HepG2 (cell line): ENCODE results near the gene VCAN. TPM values are rescaled to one million over a fixed set of nuclear protein-coding genes. Genes with fewer than 3 reads are reported as not detected.

ENCODE experiments used
- ATAC-seq: fragments of 200-7000 bp; cut with Tn5 transposase; 3 replicates; pipeline ENCODE4 v1.9.1; 2020; ENCODE audit warnings: mild to moderate bottlenecking, moderate library complexity
- BruUV-seq: library from RNA; stranded (reverse); fragments of 400-500 nt; replicated peaks from 2 replicates; lab custom pipeline; 2021; lab: Mats Ljungman, UMichigan
- CTCF ChIA-PET: fragments of 300-600 bp; formaldehyde crosslinking; extraction: SDS; loops from one replicate; lab custom pipeline; 2021; ENCODE audit warnings: low total read pairs, inconsistent platforms, low intra/inter-chr PET ratio; lab: Yijun Ruan, JAX
- POLR2A ChIA-PET: fragments of 350-600 bp; sonication (Branson Sonifier 250); formaldehyde crosslinking; loops from one replicate; lab custom pipeline; 2020; ENCODE audit warnings: antibody characterized with exemption, inconsistent platforms; lab: Yijun Ruan, JAX
- DNase-seq: peaks from one replicate; pipeline ENCODE4 v3.0.0-alpha.2; 2015; ENCODE audit warnings: low spot score
- FAIRE-seq: peaks from 3 replicates; lab custom pipeline; 2011; peaks lifted over from hg19 to GRCh38; lab: Jason Lieb, UNC
- H2AFZ ChIP-seq: one replicate; pipeline ENCODE4 v1.6.1; 2011; ENCODE audit warnings: low read length, inconsistent platforms
- H3K27ac ChIP-seq: fragments of 300-600 bp; 3 replicates; pipeline ENCODE4 v1.8.0; 2011; ENCODE audit warnings: mixed run types, mild to moderate bottlenecking, mixed read lengths, low read length, inconsistent platforms; ENCODE audit not compliant: insufficient read depth; ENCODE audit errors: extremely low read length
- H3K27me3 ChIP-seq, 2 experiments: fragments of 200-600 bp in 1 of 2; 2 replicates in 1 of 2; 3 replicates in 1 of 2; pipeline versions ENCODE4 v1.6.0 to v1.8.0; 2011; ENCODE audit warnings: low read length in 2 of 2, mild to moderate bottlenecking in 2 of 2, moderate library complexity in 2 of 2, inconsistent platforms in 1 of 2; ENCODE audit not compliant: insufficient read depth in 2 of 2, control insufficient read depth in 1 of 2
- H3K36me3 ChIP-seq, 2 experiments: fragments of 200-600 bp in 1 of 2; replicated peaks in 1 of 2; 2 replicates in 1 of 2; 3 replicates in 1 of 2; pipeline versions ENCODE4 v1.5.1 to v1.8.0; 2011; ENCODE audit warnings: low read length in 2 of 2, inconsistent platforms in 1 of 2; ENCODE audit not compliant: insufficient read depth in 2 of 2, control insufficient read depth in 1 of 2
- H3K4me1 ChIP-seq: 2 replicates; pipeline ENCODE4 v1.5.1; 2012; ENCODE audit warnings: low read length, inconsistent platforms; ENCODE audit not compliant: insufficient read depth
- H3K4me2 ChIP-seq: 2 replicates; pipeline ENCODE4 v1.6.0; 2011; ENCODE audit warnings: low read depth, low read length, inconsistent platforms
- H3K4me3 ChIP-seq, 3 experiments: fragments of 200-600 bp in 1 of 3; sonication (generic), shearing (Covaris generic) in 1 of 3; replicated peaks in 1 of 3; 2 replicates each; pipeline ENCODE4 v1.5.1; 2011 to 2016; ENCODE audit warnings: low read length in 3 of 3, inconsistent platforms in 2 of 3, low read depth in 2 of 3, mild to moderate bottlenecking in 2 of 3, control low read depth in 1 of 3, mixed read lengths in 1 of 3; ENCODE audit not compliant: insufficient read depth in 1 of 3
- H3K79me2 ChIP-seq: one replicate; pipeline ENCODE4 v1.6.1; 2011; ENCODE audit warnings: low read length, inconsistent platforms; ENCODE audit not compliant: insufficient read depth
- H3K9ac ChIP-seq: 2 replicates; pipeline ENCODE4 v1.6.0; 2011; ENCODE audit warnings: mild to moderate bottlenecking, low read depth, low read length, inconsistent platforms; ENCODE audit not compliant: insufficient read depth
- H3K9me3 ChIP-seq: 2 replicates; pipeline ENCODE4 v1.5.1; 2012; ENCODE audit warnings: mild to moderate bottlenecking, low read length
- H4K20me1 ChIP-seq: 2 replicates; pipeline ENCODE4 v1.6.0; 2011; ENCODE audit warnings: inconsistent platforms, mild to moderate bottlenecking, low read length, moderate library complexity; ENCODE audit not compliant: insufficient read depth
- FIP1L1 ChIP-seq: fragments of 200-400 bp; formaldehyde crosslinking; IDR thresholded peaks from 2 replicates; pipeline ENCODE4 v1.6.1; 2018; ENCODE audit warnings: low read depth, mild to moderate bottlenecking, low read length, moderate library complexity, borderline replicate concordance; ENCODE audit not compliant: insufficient read depth
- FOSL2 ChIP-seq: sonication (generic); formaldehyde crosslinking; IDR thresholded peaks from 2 replicates; pipeline ENCODE4 v1.4.0; 2020; ENCODE audit warnings: missing genetic modification reagents
- FOXA1 ChIP-seq, 2 experiments: fragments of 450-650 bp in 1 of 2; sonication (generic) in 1 of 2; formaldehyde crosslinking in 1 of 2; IDR thresholded peaks; 2 replicates each; pipeline versions ENCODE4 v1.4.0 to v1.6.1; 2016 to 2020; ENCODE audit warnings: missing genetic modification reagents in 1 of 2
- GABPA ChIP-seq, 2 experiments: IDR thresholded peaks; 2 replicates each; pipeline ENCODE4 v1.6.1; 2011 to 2016; ENCODE audit warnings: low read depth in 2 of 2, low read length in 1 of 2, missing biosample characterization in 1 of 2, missing genetic modification characterization in 1 of 2
- HDAC2 ChIP-seq: sonication (generic); formaldehyde crosslinking; IDR thresholded peaks from 2 replicates; pipeline ENCODE4 v1.4.0; 2020; ENCODE audit warnings: missing genetic modification reagents
- HHEX ChIP-seq: IDR thresholded peaks from 2 replicates; pipeline ENCODE4 v1.6.1; 2016; ENCODE audit warnings: control low read depth
- MEIS1 ChIP-seq: sonication (generic); formaldehyde crosslinking; IDR thresholded peaks from 2 replicates; pipeline ENCODE4 v1.9.0; 2021; ENCODE audit warnings: mild to moderate bottlenecking, missing genetic modification reagents, moderate library complexity, borderline replicate concordance
- MEIS2 ChIP-seq: sonication (generic); formaldehyde crosslinking; IDR thresholded peaks from 2 replicates; pipeline ENCODE4 v1.9.0; 2021; ENCODE audit warnings: mild to moderate bottlenecking, missing genetic modification reagents
- POLR2AphosphoS2 ChIP-seq: IDR thresholded peaks from 2 replicates; pipeline ENCODE4 v1.6.1; 2011; ENCODE audit warnings: low read depth, low read length, improper control_type of control experiment
- RELA ChIP-seq: sonication (generic); formaldehyde crosslinking; IDR thresholded peaks from 2 replicates; pipeline ENCODE4 v1.4.0; 2020; ENCODE audit warnings: missing genetic modification reagents
- SP2 ChIP-seq: sonication (generic); formaldehyde crosslinking; IDR thresholded peaks from 2 replicates; pipeline ENCODE4 v1.5.1; 2020; ENCODE audit warnings: mild to moderate bottlenecking, missing genetic modification reagents
- TBL1XR1 ChIP-seq: fragments of 150-350 bp; IDR thresholded peaks from 2 replicates; pipeline ENCODE4 v1.6.1; 2014; ENCODE audit warnings: borderline replicate concordance, low read length; ENCODE audit not compliant: partially characterized antibody
- TCF12 ChIP-seq, 2 experiments: fragments of 450-650 bp in 1 of 2; sonication (generic) in 1 of 2; formaldehyde crosslinking in 1 of 2; IDR thresholded peaks; 2 replicates each; pipeline versions ENCODE4 v1.6.1 to v1.8.0; 2017 to 2022; ENCODE audit warnings: antibody characterized with exemption in 1 of 2, mild to moderate bottlenecking in 1 of 2, missing genetic modification reagents in 1 of 2, moderate library complexity in 1 of 2
- XRCC5 ChIP-seq: fragments of 200-400 bp; formaldehyde crosslinking; optimal IDR thresholded peaks from 2 replicates; pipeline ENCODE3; 2017; ENCODE audit warnings: mild to moderate bottlenecking, low read length
- YY1 ChIP-seq: IDR thresholded peaks from 2 replicates; pipeline ENCODE4 v1.6.1; 2011; ENCODE audit warnings: low read length, low read depth, moderate library complexity, mild to moderate bottlenecking; ENCODE audit not compliant: insufficient read depth, insufficient replicate concordance
- ZFP1 ChIP-seq: IDR thresholded peaks from 2 replicates; pipeline ENCODE4 v1.6.1; 2016
- ZNF776 ChIP-seq: sonication (generic); formaldehyde crosslinking; IDR thresholded peaks from 2 replicates; pipeline ENCODE4 v1.4.0; 2020; ENCODE audit warnings: mild to moderate bottlenecking, missing genetic modification reagents
- ZNF790 ChIP-seq: sonication (generic); formaldehyde crosslinking; IDR thresholded peaks from 2 replicates; pipeline ENCODE4 v1.8.0; 2022; ENCODE audit warnings: missing genetic modification reagents, mild to moderate bottlenecking, borderline replicate concordance
- ZSCAN30 ChIP-seq: sonication (generic); formaldehyde crosslinking; IDR thresholded peaks from 2 replicates; pipeline ENCODE4 v1.5.0; 2020; ENCODE audit warnings: mild to moderate bottlenecking, missing genetic modification reagents
- WGBS: methylation state at CpG from one replicate; pipeline ENCODE4 v1.1.6; 2017; ENCODE audit warnings: low lambda C conversion rate; 5-methylcytosine and 5-hydroxymethylcytosine counted together
- in situ Hi-C: cut with HindIII; loops from 2 replicates; pipeline ENCODE4 v1.10.0; 2017; ENCODE audit warnings: low pct_unique_long_range_greater_than_20kb; ENCODE audit not compliant: extremely low pct_ligation_motif_present
- intact Hi-C: fragments of 100-400 bp; cut with micrococcal nuclease; formaldehyde crosslinking; loops from one replicate; pipeline ENCODE4 v1.10.0; 2022; ENCODE audit not compliant: unreplicated experiment
- polyA plus RNA-seq, 8 experiments: library from polyadenylated mRNA; depleted of rRNA in 3 of 8; stranded (reverse) in 7 of 8; unstranded in 1 of 8; fragments of >200 nt; fragmentation: Illumina TruSeq in 4 of 8; extraction: Trizol in 4 of 8; gene quantifications; 2 replicates each; pipeline versions ENCODE4 v1.2.1 to v1.2.3, GENCODE V29; 2011 to 2016; ENCODE audit warnings: low read depth in 4 of 8, missing spikeins in 1 of 8, mixed read lengths in 1 of 8; ENCODE audit not compliant: insufficient read depth in 1 of 8
- total RNA-seq, 5 experiments: library from RNA; depleted of rRNA; stranded (reverse); fragments of >200 nt; fragmentation: Illumina TruSeq; extraction: Trizol; gene quantifications; 2 replicates each; pipeline ENCODE4 v1.2.3, GENCODE V29; 2016; ENCODE audit warnings: low read depth in 1 of 5
- TF ChIP-seq, protein P1 (sequence below): sonication (generic); formaldehyde crosslinking; IDR thresholded peaks from 2 replicates; pipeline ENCODE4 v1.9.0; 2022; ENCODE audit warnings: missing genetic modification reagents, mild to moderate bottlenecking, borderline replicate concordance

VCAN gene
- total and polyA plus RNA-seq, 2 of the 13 experiments (the other 11 are each of a cell fraction or from before 2014, with no cell fraction given) = 1.2 to 3.5 TPM

DNA sequence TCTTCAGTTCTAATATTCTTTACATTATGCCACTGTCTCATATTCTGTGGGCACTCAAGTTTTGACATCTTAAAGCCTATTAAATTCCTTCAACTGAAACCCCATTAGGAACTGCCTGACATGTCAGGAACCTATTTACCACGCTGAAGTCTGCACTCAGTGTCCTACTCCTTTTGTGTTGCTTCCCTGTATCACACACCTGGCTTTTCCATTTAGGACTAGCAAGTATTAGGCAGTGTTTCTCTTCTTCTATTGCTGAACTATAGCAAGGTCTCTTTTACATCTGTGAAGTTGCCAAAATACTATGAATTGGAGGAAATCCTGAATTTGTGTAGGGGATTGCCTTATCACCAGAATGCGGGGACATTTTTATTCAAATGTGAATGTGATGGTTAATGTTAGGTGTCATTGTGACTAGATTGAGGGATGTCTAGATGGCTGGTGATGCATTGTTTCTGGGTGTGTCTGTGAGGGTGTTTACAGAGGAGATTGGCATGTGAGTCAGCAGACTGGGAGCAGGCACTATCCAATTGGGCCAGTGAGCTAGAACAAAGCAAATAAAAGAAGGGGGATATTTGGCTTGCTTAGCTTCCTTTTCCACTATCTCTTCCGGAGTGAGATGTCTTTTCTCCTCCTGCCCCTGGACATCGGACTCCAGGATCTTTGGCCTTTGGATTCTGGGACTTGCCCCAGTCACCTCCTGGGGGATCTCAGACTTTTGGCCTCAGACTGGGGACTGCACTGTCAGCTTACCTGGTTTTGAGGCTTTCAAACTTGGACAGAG lies 21.2 kb upstream of the VCAN start:
- POLR2A ChIA-PET = no interaction called here

DNA sequence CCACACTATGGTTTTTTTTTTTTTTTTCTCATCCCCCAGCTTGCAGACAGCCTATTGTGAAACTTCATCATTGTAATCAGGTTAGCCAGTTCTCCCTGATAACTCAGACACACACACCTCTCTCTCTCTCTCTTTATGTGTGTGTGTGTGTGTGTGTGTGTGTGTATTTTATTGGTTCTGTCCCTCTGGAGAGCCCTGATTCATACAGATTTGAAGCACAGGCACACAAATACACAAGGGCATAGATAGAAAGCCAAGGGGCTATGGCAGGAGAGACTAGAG lies 20.6 kb upstream of the VCAN start:
- no peaks in the 10 kb centered on the region for H3K79me2 ChIP-seq
- no peaks in the 10 kb centered on the region for H3K36me3 ChIP-seq
- H4K20me1 ChIP-seq = no peaks in the 10 kb centered on the region
- in situ Hi-C loops (no loop called here), intact Hi-C loops (no loop called here)
- ChIA-PET CTCF (no interaction called here), POLR2A (no interaction called here)
- H3K4me2 ChIP-seq = no peak overlapping the region
- DNase-seq (no peak), ATAC-seq (no peak), FAIRE-seq (no peak)
- no peaks in the 10 kb centered on the region for H3K27me3 ChIP-seq
- no peaks in the 10 kb centered on the region for H3K4me1 ChIP-seq
- no peak overlapping the region for H2AFZ ChIP-seq
- H3K27ac ChIP-seq = no peak overlapping the region
- peaks cover 19% of the 10 kb centered on the region; the same call in 1 of the 2 replicates for H3K9me3 ChIP-seq
- no peak overlapping the region for H3K9ac ChIP-seq
- no peak overlapping the region for H3K4me3 ChIP-seq
- no TSS peak for BruUV-seq
- TF ChIP-seq RELA (CRISPR knock-in tag) = no peak
- no peak for TF ChIP-seq SP2 (CRISPR knock-in tag)
- TF ChIP-seq, protein P1, sequence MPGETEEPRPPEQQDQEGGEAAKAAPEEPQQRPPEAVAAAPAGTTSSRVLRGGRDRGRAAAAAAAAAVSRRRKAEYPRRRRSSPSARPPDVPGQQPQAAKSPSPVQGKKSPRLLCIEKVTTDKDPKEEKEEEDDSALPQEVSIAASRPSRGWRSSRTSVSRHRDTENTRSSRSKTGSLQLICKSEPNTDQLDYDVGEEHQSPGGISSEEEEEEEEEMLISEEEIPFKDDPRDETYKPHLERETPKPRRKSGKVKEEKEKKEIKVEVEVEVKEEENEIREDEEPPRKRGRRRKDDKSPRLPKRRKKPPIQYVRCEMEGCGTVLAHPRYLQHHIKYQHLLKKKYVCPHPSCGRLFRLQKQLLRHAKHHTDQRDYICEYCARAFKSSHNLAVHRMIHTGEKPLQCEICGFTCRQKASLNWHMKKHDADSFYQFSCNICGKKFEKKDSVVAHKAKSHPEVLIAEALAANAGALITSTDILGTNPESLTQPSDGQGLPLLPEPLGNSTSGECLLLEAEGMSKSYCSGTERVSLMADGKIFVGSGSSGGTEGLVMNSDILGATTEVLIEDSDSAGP = no peak
- TF ChIP-seq MEIS2 (CRISPR knock-in tag) = no peak
- no peak for TF ChIP-seq MEIS1
- TF ChIP-seq TBL1XR1 = no peak
- no peak for TF ChIP-seq ZNF790 (CRISPR knock-in tag)
- TF ChIP-seq GABPA (IDR thresholded peaks at IDR 0.05; ENCODE audit: low read depth, low read length) = no peak
- no peak for TF ChIP-seq GABPA (CRISPR knock-in tag; IDR thresholded peaks at IDR 0.05; ENCODE audit: low read depth)
- TF ChIP-seq ZNF776 (CRISPR knock-in tag) = no peak
- no peak for TF ChIP-seq TCF12 (IDR thresholded peaks at IDR 0.05)
- no peak for TF ChIP-seq TCF12 (CRISPR knock-in tag; IDR thresholded peaks at IDR 0.05)
- TF ChIP-seq ZSCAN30 (CRISPR knock-in tag) = no peak
- TF ChIP-seq YY1 = no peak
- TF ChIP-seq POLR2AphosphoS2 = no peak
- no peak for TF ChIP-seq ZFP1 (CRISPR knock-in tag)
- TF ChIP-seq XRCC5 = no peak
- TF ChIP-seq HHEX (CRISPR knock-in tag) = no peak
- no peak for TF ChIP-seq FIP1L1

More for the DNA sequence above, 21.2 kb upstream of the VCAN start:
- Histone ChIP-seq H3K4me1 (no peaks in the 10 kb centered on the region), H3K27ac (no peak overlapping the region), H3K36me3 (no peaks in the 10 kb centered on the region), H3K4me2 (no peak overlapping the region), H3K79me2 (no peaks in the 10 kb centered on the region), H3K27me3 (no peaks in the 10 kb centered on the region), H3K9ac (no peak overlapping the region), H3K9me3 (peaks cover 19% of the 10 kb centered on the region; the same call in 1 of the 2 replicates), H2AFZ (no peak overlapping the region), H3K4me3 (no peak overlapping the region), H4K20me1 (no peaks in the 10 kb centered on the region)
- CTCF ChIA-PET = no interaction called here
- no peak for DNase-seq
- no TSS peak for BruUV-seq
- 14% methylated on average over 4 of the region's 4 CpGs for WGBS
- intact Hi-C loops (no loop called here), in situ Hi-C loops (no loop called here)
- no peak for FAIRE-seq
- TF ChIP-seq FOXA1 (IDR thresholded peaks at IDR 0.05) = no peak
- peak; percentile 30; the same call in 1 of the 2 replicates for TF ChIP-seq FOXA1 (CRISPR knock-in tag; IDR thresholded peaks at IDR 0.05)
- TF ChIP-seq FOSL2 (CRISPR knock-in tag) = peak; percentile 75
- TF ChIP-seq HDAC2 (CRISPR knock-in tag) = no peak
- no peak; the same call in 2 of the 3 replicates for ATAC-seq
